ENCODE results near the gene EIF4G3. TPM values are rescaled to one million over a fixed set of nuclear protein-coding genes. Genes with fewer than 3 reads are reported as not detected.

Gene EIF4G3
- total and polyA plus RNA-seq, 4 donors, result 16.5 to 59.8 (median 33.4) TPM

- 89% methylated on average over 2 of the region's 2 CpGs for WGBS, 2 donors
- no peak for DNase-seq
- H3K9me3 ChIP-seq (ENCODE audit: control insufficient read depth in 4 of 4, insufficient read depth in 3 of 4, low read length in 3 of 4), result no peaks in the 10 kb centered on the region
- H3K4me3 ChIP-seq, result no peak overlapping the region
- H3K27me3 ChIP-seq (ENCODE audit: control insufficient read depth in 3 of 3, insufficient read depth in 3 of 3, low read length in 2 of 3), result no peaks in the 10 kb centered on the region
- no peak for TF ChIP-seq CTCF (IDR thresholded peaks at IDR 0.05; ENCODE audit: control extremely low read depth, extremely low read depth)
- H3K9ac ChIP-seq (ENCODE audit: insufficient read depth in 1 of 2, low read length in 2 of 2), result no peak overlapping the region
- H3K27ac ChIP-seq (ENCODE audit: low read depth in 1 of 2, low read length in 1 of 2), result no peak overlapping the region
- H3K36me3 ChIP-seq (ENCODE audit: control insufficient read depth in 4 of 4, insufficient read depth in 4 of 4, low read length in 4 of 4), result peaks cover 9 to 42% (median 25%) of the 10 kb centered on the region in 4 donors
- no peak for ATAC-seq (ENCODE audit: insufficient read depth, low FRiP score)
- no peaks in the 10 kb centered on the region for H3K4me1 ChIP-seq (ENCODE audit: control insufficient read depth in 5 of 5, insufficient read depth in 5 of 5, low read length in 5 of 5)
Observed at GRCh38 chr1:20849100-20849499, 327.6 kb downstream of the EIF4G3 start.

GRCh38 chr1:20848162-20848561 lies 328.5 kb downstream of the EIF4G3 start:
- Histone ChIP-seq H3K36me3 (ENCODE audit: control insufficient read depth in 4 of 4, insufficient read depth in 4 of 4, low read length in 4 of 4) (peaks cover 5 to 42% (median 22%) of the 10 kb centered on the region in 4 donors), H3K4me1 (ENCODE audit: control insufficient read depth in 5 of 5, insufficient read depth in 5 of 5, low read length in 5 of 5) (no peaks in the 10 kb centered on the region), H3K27me3 (ENCODE audit: control insufficient read depth in 3 of 3, insufficient read depth in 3 of 3, low read length in 2 of 3) (no peaks in the 10 kb centered on the region), H3K9me3 (ENCODE audit: control insufficient read depth in 4 of 4, insufficient read depth in 3 of 4, low read length in 3 of 4) (no peaks in the 10 kb centered on the region), H3K9ac (ENCODE audit: insufficient read depth in 1 of 2, low read length in 2 of 2) (no peak overlapping the region), H3K4me3 (no peak overlapping the region), H3K27ac (ENCODE audit: low read depth in 1 of 2, low read length in 1 of 2) (no peak overlapping the region)
- DNase-seq (no peak), ATAC-seq (ENCODE audit: insufficient read depth, low FRiP score) (no peak)
- no peak for TF ChIP-seq CTCF (IDR thresholded peaks at IDR 0.05; ENCODE audit: control extremely low read depth, extremely low read depth)
- 65 to 87% methylated on average over 1 of the region's 1 CpG for WGBS, 2 donors

GRCh38 chr1:20847611-20848080 lies 329.1 kb downstream of the EIF4G3 start:
- no peaks in the 10 kb centered on the region for H3K4me1 ChIP-seq (ENCODE audit: control insufficient read depth in 5 of 5, insufficient read depth in 5 of 5, low read length in 5 of 5)
- no peaks in the 10 kb centered on the region for H3K9me3 ChIP-seq (ENCODE audit: control insufficient read depth in 4 of 4, insufficient read depth in 3 of 4, low read length in 3 of 4)
- WGBS, 2 donors, result 79 to 92% methylated on average over 4 of the region's 4 CpGs
- peaks cover 4 to 39% (median 18%) of the 10 kb centered on the region in 4 donors for H3K36me3 ChIP-seq (ENCODE audit: control insufficient read depth in 4 of 4, insufficient read depth in 4 of 4, low read length in 4 of 4)
- H3K9ac ChIP-seq (ENCODE audit: insufficient read depth in 1 of 2, low read length in 2 of 2), result no peak overlapping the region
- ATAC-seq (ENCODE audit: insufficient read depth, low FRiP score), result no peak
- no peak overlapping the region for H3K4me3 ChIP-seq
- H3K27ac ChIP-seq (ENCODE audit: low read depth in 1 of 2, low read length in 1 of 2), result no peak overlapping the region
- no peaks in the 10 kb centered on the region for H3K27me3 ChIP-seq (ENCODE audit: control insufficient read depth in 3 of 3, insufficient read depth in 3 of 3, low read length in 2 of 3)
- DNase-seq, result no peak
- no peak for TF ChIP-seq CTCF (IDR thresholded peaks at IDR 0.05; ENCODE audit: control extremely low read depth, extremely low read depth)
